Brain microvascular endothelial cell (primary cell): Measurements from ENCODE around the gene ZNF883.
A peak's percentile ranks its signal among the peaks of the same experiment; 100 is the strongest.
"Not testable (repeated sequence)": the region's sequence is repeated elsewhere in the genome, so short reads cannot be mapped to it uniquely, and the experiment has no call there.

Experiments used
- DNase-seq: peaks from one replicate; pipeline ENCODE4 v3.0.0-alpha.2; 2020
- H3K27ac ChIP-seq: fragments of 250-450 bp; sonication (Bioruptor Pico); 2 replicates; pipeline ENCODE4 v1.5.1; 2020; ENCODE audit warnings: mild to moderate bottlenecking, moderate library complexity
- H3K27me3 ChIP-seq: fragments of 250-450 bp; sonication (Bioruptor Pico); replicated peaks from 2 replicates; pipeline ENCODE4 v1.5.1; 2020; ENCODE audit warnings: mild to moderate bottlenecking
- H3K36me3 ChIP-seq: fragments of 250-450 bp; sonication (Bioruptor Pico); replicated peaks from 2 replicates; pipeline ENCODE4 v1.5.1; 2020; ENCODE audit warnings: mild to moderate bottlenecking
- H3K4me3 ChIP-seq: 2 replicates; pipeline ENCODE4 v1.5.1; 2011; ENCODE audit warnings: low read depth, mild to moderate bottlenecking, control low read depth, low read length, moderate library complexity
- in situ Hi-C: cut with HindIII; loops from 2 replicates; pipeline ENCODE4 v1.10.0; 2017; ENCODE audit warnings: low sequenced_read_pairs, low pct_ligation_motif_present
- TF ChIP-seq, protein P1 (sequence below): IDR thresholded peaks from 2 replicates; pipeline ENCODE4 v1.5.1; 2011; ENCODE audit warnings: low read depth, mild to moderate bottlenecking, moderate library complexity, low read length, control low read depth, inconsistent platforms; ENCODE audit errors: missing control alignments

Gene ZNF883

DNA sequence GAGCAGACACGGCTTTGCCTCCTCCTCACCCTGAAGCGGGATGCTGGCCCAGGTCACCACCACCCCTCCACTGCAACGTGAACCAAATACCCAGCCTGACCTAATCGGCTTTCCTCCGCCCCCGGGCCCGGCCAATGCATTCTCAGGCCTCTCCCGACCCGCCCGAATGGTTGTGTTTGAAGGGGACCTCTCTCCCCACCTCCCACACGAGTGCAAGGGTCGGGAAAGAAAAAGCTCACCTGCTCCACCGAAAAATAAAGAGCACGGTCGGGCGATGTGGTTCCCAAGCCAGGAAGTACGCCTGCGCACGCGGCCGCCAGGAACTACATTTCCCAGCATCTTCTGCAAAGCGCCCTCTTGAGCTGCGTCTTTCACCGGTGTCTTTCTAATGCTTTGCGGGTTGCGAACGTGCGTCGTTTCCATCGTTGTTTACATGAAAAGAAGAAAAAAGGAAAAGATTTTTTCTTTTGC, at the start of gene ZNF883:
Gene ZNF883 (minus strand): TSS at position 282 of the 471 bp plus-strand sequence.
- no peaks in the 10 kb centered on the region for H3K36me3 ChIP-seq
- no peaks in the 10 kb centered on the region for H3K27me3 ChIP-seq
- TF ChIP-seq, protein P1, sequence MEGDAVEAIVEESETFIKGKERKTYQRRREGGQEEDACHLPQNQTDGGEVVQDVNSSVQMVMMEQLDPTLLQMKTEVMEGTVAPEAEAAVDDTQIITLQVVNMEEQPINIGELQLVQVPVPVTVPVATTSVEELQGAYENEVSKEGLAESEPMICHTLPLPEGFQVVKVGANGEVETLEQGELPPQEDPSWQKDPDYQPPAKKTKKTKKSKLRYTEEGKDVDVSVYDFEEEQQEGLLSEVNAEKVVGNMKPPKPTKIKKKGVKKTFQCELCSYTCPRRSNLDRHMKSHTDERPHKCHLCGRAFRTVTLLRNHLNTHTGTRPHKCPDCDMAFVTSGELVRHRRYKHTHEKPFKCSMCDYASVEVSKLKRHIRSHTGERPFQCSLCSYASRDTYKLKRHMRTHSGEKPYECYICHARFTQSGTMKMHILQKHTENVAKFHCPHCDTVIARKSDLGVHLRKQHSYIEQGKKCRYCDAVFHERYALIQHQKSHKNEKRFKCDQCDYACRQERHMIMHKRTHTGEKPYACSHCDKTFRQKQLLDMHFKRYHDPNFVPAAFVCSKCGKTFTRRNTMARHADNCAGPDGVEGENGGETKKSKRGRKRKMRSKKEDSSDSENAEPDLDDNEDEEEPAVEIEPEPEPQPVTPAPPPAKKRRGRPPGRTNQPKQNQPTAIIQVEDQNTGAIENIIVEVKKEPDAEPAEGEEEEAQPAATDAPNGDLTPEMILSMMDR: peak; percentile 39
- no peak within 1 kb of the TSS for H3K27ac ChIP-seq
- peak; percentile 65 for DNase-seq
- peak within 1 kb of the TSS; percentile 62 for H3K4me3 ChIP-seq
- in situ Hi-C loops: no loop called here

DNA sequence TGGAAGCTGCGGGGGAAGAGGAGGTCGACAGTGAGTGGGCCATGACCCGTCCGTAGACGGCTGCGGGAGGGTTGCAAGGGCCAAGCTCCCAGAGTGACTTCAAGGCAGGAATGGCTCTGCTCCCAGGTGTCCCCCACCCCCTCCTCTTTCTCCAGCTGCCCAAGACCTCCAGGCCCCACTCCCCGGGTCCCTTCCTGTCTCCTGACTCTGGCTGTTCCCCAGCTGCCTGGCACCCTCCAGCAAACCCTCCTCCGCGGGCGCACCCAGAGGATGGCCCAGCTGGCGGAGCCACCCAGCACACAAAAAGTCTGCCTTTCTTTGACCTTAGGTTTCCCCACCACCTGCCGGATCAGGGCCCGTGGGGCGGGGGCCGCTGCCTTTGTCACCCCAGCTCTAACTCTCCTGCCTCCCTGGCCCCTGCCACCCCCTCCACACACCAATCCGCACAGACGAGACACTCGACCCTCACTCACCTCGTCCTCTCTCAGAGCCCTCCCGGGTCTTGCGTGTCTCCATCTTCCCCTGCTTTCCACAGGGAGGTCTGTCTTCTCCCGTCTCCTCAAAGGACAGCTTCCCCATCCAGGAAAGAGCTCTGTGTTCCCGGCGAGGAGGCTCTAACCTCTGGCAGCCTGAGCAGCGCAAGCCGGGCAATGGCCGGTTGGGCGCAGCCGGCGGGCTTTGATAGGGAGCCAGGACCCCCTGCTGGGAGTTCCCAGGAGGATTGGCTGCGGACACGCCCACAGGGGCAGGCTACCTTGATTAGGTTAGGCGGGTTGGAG, 49.3 kb upstream of the ZNF883 start:
- H3K36me3 ChIP-seq, H3K4me3 ChIP-seq, DNase-seq, H3K27me3 ChIP-seq, H3K27ac ChIP-seq, in situ Hi-C loops: not testable (repeated sequence)

DNA sequence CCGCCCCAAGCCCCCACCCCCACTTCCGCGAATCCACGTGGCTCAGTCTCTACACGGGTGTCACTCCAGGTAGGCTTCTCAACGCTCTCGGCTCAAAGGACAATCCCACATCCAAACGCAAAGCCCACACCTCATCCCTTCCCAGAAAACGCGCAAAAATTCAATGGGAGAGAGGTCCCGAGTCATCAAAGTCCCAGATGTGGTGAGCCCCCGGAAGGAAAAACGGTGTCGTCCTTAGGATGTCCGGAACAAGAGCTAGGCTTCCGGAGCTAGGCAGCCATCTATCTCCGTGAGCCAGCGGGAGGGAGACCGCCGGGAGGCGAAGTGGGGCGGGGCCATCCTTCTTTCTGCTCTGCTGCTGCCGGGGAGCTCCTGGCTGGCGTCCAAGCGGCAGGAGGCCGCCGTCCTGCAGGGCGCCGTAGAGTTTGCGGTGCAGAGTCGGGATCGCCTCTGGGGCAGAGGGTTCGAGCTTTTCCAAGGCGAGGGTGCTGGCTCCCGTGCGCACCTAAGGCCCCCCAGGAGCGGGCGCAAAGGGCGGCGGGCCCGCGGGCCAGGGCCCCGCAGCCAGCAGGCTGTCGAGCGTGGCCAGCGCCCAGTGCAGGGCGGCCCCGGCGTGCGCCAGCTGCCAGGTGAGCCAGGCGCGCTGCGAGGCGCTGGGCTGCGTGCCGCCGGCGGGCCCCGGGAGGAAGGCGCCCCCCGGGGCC, 47.7 kb upstream of the ZNF883 start:
- H3K4me3 ChIP-seq: peak overlapping the region; percentile 28
- DNase-seq: not testable (repeated sequence)

DNA sequence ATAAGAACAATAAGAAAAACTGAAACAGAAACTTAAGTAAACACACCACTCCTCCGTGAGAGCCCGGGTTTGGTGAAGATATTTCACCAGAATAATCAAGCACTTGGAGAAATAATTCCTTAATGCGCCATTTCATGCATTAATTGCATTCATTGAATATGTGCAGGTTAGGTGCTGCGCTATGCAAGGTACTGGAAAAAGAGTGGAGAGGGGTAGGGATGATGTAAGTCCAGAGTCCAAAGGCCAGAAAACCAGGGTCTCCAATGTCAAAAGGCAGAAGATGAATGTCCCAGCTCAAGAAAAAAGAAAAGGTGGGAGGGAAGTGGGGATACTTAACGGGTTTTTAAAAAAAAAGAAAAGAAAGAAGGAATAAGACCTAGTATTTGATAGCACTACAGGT, 45.2 kb upstream of the ZNF883 start:
- TF ChIP-seq, protein P1: no peak
- in situ Hi-C loops: no loop called here
- DNase-seq: no peak
- Histone ChIP-seq H3K36me3 (no peaks in the 10 kb centered on the region), H3K4me3 (peak overlapping the region; percentile 95), H3K27me3 (no peaks in the 10 kb centered on the region), H3K27ac (no peak overlapping the region)

More for the DNA sequence above, 47.7 kb upstream of the ZNF883 start:
- H3K36me3 ChIP-seq, in situ Hi-C loops, H3K27me3 ChIP-seq, H3K27ac ChIP-seq: not testable (repeated sequence)

DNA sequence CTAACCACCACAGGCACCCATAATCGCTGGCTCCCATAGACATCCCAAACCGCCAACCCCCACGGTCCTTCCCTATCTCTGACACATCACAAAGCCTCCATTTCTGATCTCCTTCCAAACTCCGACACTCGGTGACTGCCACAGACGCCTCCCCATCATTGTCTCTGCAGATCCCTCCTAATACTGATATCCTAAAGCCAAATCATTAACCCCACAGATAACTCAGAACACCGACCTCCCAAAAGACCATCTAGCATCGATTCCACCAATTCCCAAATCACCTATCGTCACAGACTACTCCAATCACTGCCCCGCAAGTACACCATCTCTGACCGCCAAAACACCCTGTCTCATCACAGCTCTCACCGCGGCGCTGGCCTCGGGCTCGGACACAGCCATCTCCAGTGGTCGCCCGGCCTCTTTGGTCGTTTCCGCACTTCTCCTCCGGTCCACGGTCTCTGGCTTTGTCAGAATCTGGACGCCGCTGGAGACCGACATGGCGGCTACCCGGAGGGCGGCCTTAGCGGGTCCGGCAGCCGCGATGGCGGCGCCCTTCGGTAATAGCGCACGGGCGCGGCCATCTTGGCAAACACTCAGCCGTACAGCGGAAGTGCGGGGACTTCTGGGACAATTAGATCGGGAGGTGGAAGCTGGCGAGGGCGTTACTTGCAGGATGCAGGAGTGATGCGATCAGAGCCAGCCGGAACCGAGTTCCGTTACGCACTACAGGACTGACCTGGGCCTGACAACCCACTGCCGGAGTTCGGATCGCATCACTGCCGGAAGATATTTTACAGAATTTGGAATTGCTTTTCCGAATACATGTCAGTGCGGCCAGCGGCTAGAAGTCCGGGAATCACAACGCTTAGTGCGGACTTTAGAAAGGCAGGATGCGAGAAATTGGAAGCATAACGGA, 44.5 kb upstream of the ZNF883 start, which contains the start of gene ZFP37:
Gene ZFP37 (minus strand): TSS at position 534 of the 916 bp plus-strand sequence. CDS start 36 bp downstream, at position 498.
- in situ Hi-C loops: no loop called here
- H3K27me3 ChIP-seq: no peaks in the 10 kb centered on the region
- H3K36me3 ChIP-seq: no peaks in the 10 kb centered on the region
- DNase-seq: peak; percentile 89
- peak within 1 kb of the TSS; percentile 30 for H3K27ac ChIP-seq
- TF ChIP-seq, protein P1: peak; percentile 0
- peak within 1 kb of the TSS; percentile 95 for H3K4me3 ChIP-seq

DNA sequence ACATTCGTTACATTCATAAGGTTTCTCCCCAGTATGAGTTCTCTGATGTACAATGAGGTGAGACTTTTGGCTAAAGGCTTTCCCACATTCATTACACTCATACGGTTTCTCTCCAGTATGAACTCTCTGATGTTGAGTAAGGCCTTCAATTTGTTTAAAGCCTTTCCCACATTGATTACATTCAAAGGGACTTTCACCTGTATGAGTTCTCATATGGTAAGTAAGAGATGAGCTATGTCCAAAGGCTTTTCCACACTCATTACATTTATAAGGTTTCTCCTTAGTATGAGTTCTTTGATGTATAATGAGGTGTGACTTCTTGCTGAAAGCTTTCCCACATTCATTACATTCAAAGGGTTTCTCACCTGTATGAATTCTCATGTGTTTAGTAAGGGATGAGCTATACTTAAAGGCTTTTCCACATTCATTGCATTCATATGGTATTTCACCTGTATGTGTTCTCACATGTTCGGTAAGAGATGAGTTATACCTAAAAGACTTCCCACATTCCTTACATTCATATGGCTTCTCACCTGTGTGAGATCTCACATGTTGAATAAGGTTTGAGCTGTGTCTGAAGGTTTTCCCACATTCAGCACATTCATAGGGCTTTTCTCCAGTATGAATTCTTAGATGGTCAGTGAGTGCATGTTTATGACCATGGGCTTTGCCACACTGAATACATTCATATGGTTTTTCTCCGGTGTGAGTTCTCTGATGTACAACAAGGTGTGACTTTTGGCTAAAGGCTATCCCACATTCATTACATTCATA, 31.1 kb upstream of the ZNF883 start:
- in situ Hi-C loops: no loop called here
- TF ChIP-seq, protein P1: no peak
- H3K27ac ChIP-seq: no peak overlapping the region
- no peak for DNase-seq
- H3K36me3 ChIP-seq: peaks cover 6% of the 10 kb centered on the region
- H3K27me3 ChIP-seq: no peaks in the 10 kb centered on the region
- H3K4me3 ChIP-seq: no peak overlapping the region
